ENCODE measurements around the gene KMT5B.

KMT5B gene

GRCh38 chr11:68177877-68178276, 35.2 kb downstream of the KMT5B start:
- no peaks in the 10 kb centered on the region for H3K27me3 ChIP-seq (replicated peaks in 2 of 5; ENCODE audit: control insufficient read depth in 4 of 5, insufficient read depth in 5 of 5, low read length in 4 of 5)
- no peak overlapping the region for H3K27ac ChIP-seq (ENCODE audit: insufficient read depth in 1 of 2, low read depth in 1 of 2, low read length in 2 of 2, poor library complexity in 1 of 2, severe bottlenecking in 2 of 2)
- H3K4me3 ChIP-seq (ENCODE audit: control insufficient read depth in 1 of 7, extremely low read depth in 1 of 7, insufficient read depth in 4 of 7, low read depth in 2 of 7, low read length in 6 of 7), result no peak overlapping the region
- H3K9me3 ChIP-seq (ENCODE audit: control extremely low read depth in 1 of 5, control insufficient read depth in 4 of 5, insufficient read depth in 2 of 5, low read depth in 1 of 5, low read length in 4 of 5), result no peaks in the 10 kb centered on the region
- H3K36me3 ChIP-seq (ENCODE audit: control insufficient read depth in 4 of 4, insufficient read depth in 4 of 4, low read length in 3 of 4), result peaks cover 16 to 51% (median 35%) of the 10 kb centered on the region in 4 experiments
- no peaks in the 10 kb centered on the region for H3K4me1 ChIP-seq (ENCODE audit: control extremely low read depth in 1 of 4, control insufficient read depth in 4 of 4, insufficient read depth in 4 of 4, low read length in 3 of 4)
- no peak for DNase-seq
- POLR2A ChIA-PET, result no interaction called here
- 94% methylated on average over 4 of the region's 5 CpGs for WGBS (ENCODE audit: insufficient coverage)
- CTCF ChIA-PET, result interaction anchor here (0.7 to 1.2 kb wide), 2 partner anchors 11 to 21 kb away, joined by 3 read pairs; no protein-coding TSS in a partner anchor

- ChIA-PET CTCF (interaction anchor here (0.7 to 2.5 kb wide), 3 partner anchors 8 to 32 kb away, joined by 3 to 7 read pairs (median 4); no protein-coding TSS in a partner anchor), POLR2A (interaction anchor here (0.6 kb wide), 1 partner anchor 57 kb away, joined by 4 read pairs; no protein-coding TSS in a partner anchor)
- no peaks in the 10 kb centered on the region for H3K4me1 ChIP-seq (ENCODE audit: control extremely low read depth in 1 of 4, control insufficient read depth in 4 of 4, insufficient read depth in 4 of 4, low read length in 3 of 4)
- no peak overlapping the region for H3K27ac ChIP-seq (ENCODE audit: insufficient read depth in 1 of 2, low read depth in 1 of 2, low read length in 2 of 2, poor library complexity in 1 of 2, severe bottlenecking in 2 of 2)
- peaks cover 18 to 72% (median 46%) of the 10 kb centered on the region in 4 experiments for H3K36me3 ChIP-seq (ENCODE audit: control insufficient read depth in 4 of 4, insufficient read depth in 4 of 4, low read length in 3 of 4)
- no peaks in the 10 kb centered on the region for H3K9me3 ChIP-seq (ENCODE audit: control extremely low read depth in 1 of 5, control insufficient read depth in 4 of 5, insufficient read depth in 2 of 5, low read depth in 1 of 5, low read length in 4 of 5)
- H3K4me3 ChIP-seq (ENCODE audit: control insufficient read depth in 1 of 7, extremely low read depth in 1 of 7, insufficient read depth in 4 of 7, low read depth in 2 of 7, low read length in 6 of 7), result no peak overlapping the region
- 100% methylated on average over 4 of the region's 4 CpGs for WGBS (ENCODE audit: insufficient coverage)
- no peaks in the 10 kb centered on the region for H3K27me3 ChIP-seq (replicated peaks in 2 of 5; ENCODE audit: control insufficient read depth in 4 of 5, insufficient read depth in 5 of 5, low read length in 4 of 5)
- DNase-seq, result no peak
These were observed 39.2 kb downstream of the KMT5B start for GRCh38 chr11:68173926-68174325.

GRCh38 chr11:68169442-68169841, 43.7 kb downstream of the KMT5B start:
- Histone ChIP-seq H3K27me3 (replicated peaks in 2 of 5; ENCODE audit: control insufficient read depth in 4 of 5, insufficient read depth in 5 of 5, low read length in 4 of 5) (no peaks in the 10 kb centered on the region), H3K4me3 (ENCODE audit: control insufficient read depth in 1 of 7, extremely low read depth in 1 of 7, insufficient read depth in 4 of 7, low read depth in 2 of 7, low read length in 6 of 7) (no peak overlapping the region), H3K4me1 (ENCODE audit: control extremely low read depth in 1 of 4, control insufficient read depth in 4 of 4, insufficient read depth in 4 of 4, low read length in 3 of 4) (no peaks in the 10 kb centered on the region), H3K9me3 (ENCODE audit: control extremely low read depth in 1 of 5, control insufficient read depth in 4 of 5, insufficient read depth in 2 of 5, low read depth in 1 of 5, low read length in 4 of 5) (no peaks in the 10 kb centered on the region), H3K36me3 (ENCODE audit: control insufficient read depth in 4 of 4, insufficient read depth in 4 of 4, low read length in 3 of 4) (peaks cover 21 to 90% (median 52%) of the 10 kb centered on the region in 4 experiments), H3K27ac (ENCODE audit: insufficient read depth in 1 of 2, low read depth in 1 of 2, low read length in 2 of 2, poor library complexity in 1 of 2, severe bottlenecking in 2 of 2) (no peak overlapping the region)
- ChIA-PET CTCF (interaction anchor here (1.0 to 1.8 kb wide), 6 partner anchors 14 to 92 kb away, joined by 3 to 4 read pairs (median 3); no protein-coding TSS in a partner anchor), POLR2A (no interaction called here)
- DNase-seq, result no peak

DNA sequence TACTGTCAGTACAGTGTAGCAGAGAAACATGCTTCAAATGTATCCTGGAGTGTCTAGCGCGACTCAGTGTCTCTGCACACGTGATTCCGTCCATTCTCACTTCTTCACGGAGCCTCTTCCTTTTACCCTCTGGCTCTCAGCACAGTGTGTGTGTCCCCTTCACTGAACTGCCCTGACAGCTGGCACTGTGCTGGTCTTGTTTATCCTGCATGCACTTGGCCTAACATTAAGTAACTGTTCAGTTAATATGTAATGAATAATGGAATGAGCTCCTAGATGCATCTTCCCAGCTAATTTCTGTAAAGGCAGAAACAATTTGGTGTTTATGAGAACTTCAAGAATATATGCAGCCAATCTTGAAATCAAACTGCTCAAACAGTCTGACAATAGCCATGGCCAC, 44.4 kb downstream of the KMT5B start:
- H3K27ac ChIP-seq (ENCODE audit: insufficient read depth in 1 of 2, low read depth in 1 of 2, low read length in 2 of 2, poor library complexity in 1 of 2, severe bottlenecking in 2 of 2), result no peak overlapping the region
- H3K4me1 ChIP-seq (ENCODE audit: control extremely low read depth in 1 of 4, control insufficient read depth in 4 of 4, insufficient read depth in 4 of 4, low read length in 3 of 4), result no peaks in the 10 kb centered on the region
- CTCF ChIA-PET, result interaction anchor here (1.0 to 1.5 kb wide), 5 partner anchors 17 to 91 kb away, joined by 3 to 4 read pairs (median 3); no protein-coding TSS in a partner anchor
- H3K9me3 ChIP-seq (ENCODE audit: control extremely low read depth in 1 of 5, control insufficient read depth in 4 of 5, insufficient read depth in 2 of 5, low read depth in 1 of 5, low read length in 4 of 5), result no peaks in the 10 kb centered on the region
- DNase-seq, result no peak
- POLR2A ChIA-PET, result no interaction called here
- H3K4me3 ChIP-seq (ENCODE audit: control insufficient read depth in 1 of 7, extremely low read depth in 1 of 7, insufficient read depth in 4 of 7, low read depth in 2 of 7, low read length in 6 of 7), result no peak overlapping the region
- H3K36me3 ChIP-seq (ENCODE audit: control insufficient read depth in 4 of 4, insufficient read depth in 4 of 4, low read length in 3 of 4), result peaks cover 17 to 89% (median 48%) of the 10 kb centered on the region in 4 experiments
- 95% methylated on average over 5 of the region's 5 CpGs for WGBS (ENCODE audit: insufficient coverage)
- no peaks in the 10 kb centered on the region for H3K27me3 ChIP-seq (replicated peaks in 2 of 5; ENCODE audit: control insufficient read depth in 4 of 5, insufficient read depth in 5 of 5, low read length in 4 of 5)

DNA sequence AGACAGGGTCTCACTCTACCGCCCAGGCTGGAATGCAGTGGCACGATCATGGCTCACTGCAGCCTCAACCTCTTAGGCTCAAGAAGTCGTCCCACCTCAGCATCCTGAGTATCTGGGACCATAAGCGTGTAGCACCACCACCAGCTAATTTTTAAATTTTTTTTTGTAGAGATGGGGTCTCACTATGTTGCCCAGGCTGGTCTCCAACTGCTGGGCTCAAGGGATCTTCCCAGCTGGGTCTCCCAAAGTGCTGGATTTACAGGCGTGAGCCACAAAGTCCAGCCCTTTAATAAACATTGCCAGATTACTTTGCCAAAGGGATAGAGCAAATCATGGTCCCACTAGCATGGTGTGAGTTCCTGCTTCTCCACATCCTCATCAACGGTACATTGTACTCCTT, 45.6 kb downstream of the KMT5B start:
- Histone ChIP-seq H3K27ac (ENCODE audit: insufficient read depth in 1 of 2, low read depth in 1 of 2, low read length in 2 of 2, poor library complexity in 1 of 2, severe bottlenecking in 2 of 2) (no peak overlapping the region), H3K36me3 (ENCODE audit: control insufficient read depth in 4 of 4, insufficient read depth in 4 of 4, low read length in 3 of 4) (peaks cover 17 to 86% (median 51%) of the 10 kb centered on the region in 4 experiments), H3K4me1 (ENCODE audit: control extremely low read depth in 1 of 4, control insufficient read depth in 4 of 4, insufficient read depth in 4 of 4, low read length in 3 of 4) (no peaks in the 10 kb centered on the region), H3K9me3 (ENCODE audit: control extremely low read depth in 1 of 5, control insufficient read depth in 4 of 5, insufficient read depth in 2 of 5, low read depth in 1 of 5, low read length in 4 of 5) (no peaks in the 10 kb centered on the region), H3K27me3 (replicated peaks in 2 of 5; ENCODE audit: control insufficient read depth in 4 of 5, insufficient read depth in 5 of 5, low read length in 4 of 5) (no peaks in the 10 kb centered on the region), H3K4me3 (ENCODE audit: control insufficient read depth in 1 of 7, extremely low read depth in 1 of 7, insufficient read depth in 4 of 7, low read depth in 2 of 7, low read length in 6 of 7) (no peak overlapping the region)
- DNase-seq, result no peak
- POLR2A ChIA-PET, result no interaction called here
- CTCF ChIA-PET, result interaction anchor here (0.7 to 1.7 kb wide), 4 partner anchors 10 to 89 kb away, joined by 3 to 5 read pairs (median 3); no protein-coding TSS in a partner anchor
- WGBS (ENCODE audit: insufficient coverage), result 95% methylated on average over 2 of the region's 6 CpGs

GRCh38 chr11:68166969-68167368, 46.1 kb downstream of the KMT5B start:
- no CpG with 5 or more reads among the region's 4 CpGs for WGBS (ENCODE audit: insufficient coverage)
- H3K36me3 ChIP-seq (ENCODE audit: control insufficient read depth in 4 of 4, insufficient read depth in 4 of 4, low read length in 3 of 4), result peaks cover 17 to 83% (median 52%) of the 10 kb centered on the region in 4 experiments

DNA sequence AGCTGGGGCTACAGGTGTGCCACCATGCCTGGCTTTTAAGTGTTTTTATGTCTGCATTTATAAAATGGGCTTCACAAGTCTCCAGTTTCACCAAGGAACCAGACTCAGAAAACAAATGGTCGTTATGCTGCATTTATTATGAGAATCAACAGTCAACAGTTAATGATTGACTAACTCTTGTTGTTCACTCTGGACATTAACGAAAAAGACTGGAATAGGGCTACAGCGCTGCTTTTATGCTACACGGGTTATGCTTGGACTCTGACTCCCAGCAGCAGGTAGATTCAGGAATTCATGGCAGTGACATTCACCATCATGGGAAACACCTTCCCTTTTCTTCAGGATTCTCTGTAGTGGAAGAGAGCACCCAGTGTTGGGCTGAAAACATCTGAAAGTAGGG, 47.5 kb downstream of the KMT5B start:
- Histone ChIP-seq H3K4me3 (ENCODE audit: control insufficient read depth in 1 of 7, extremely low read depth in 1 of 7, insufficient read depth in 4 of 7, low read depth in 2 of 7, low read length in 6 of 7) (no peak overlapping the region), H3K27ac (ENCODE audit: insufficient read depth in 1 of 2, low read depth in 1 of 2, low read length in 2 of 2, poor library complexity in 1 of 2, severe bottlenecking in 2 of 2) (no peak overlapping the region), H3K4me1 (ENCODE audit: control extremely low read depth in 1 of 4, control insufficient read depth in 4 of 4, insufficient read depth in 4 of 4, low read length in 3 of 4) (no peaks in the 10 kb centered on the region), H3K27me3 (replicated peaks in 2 of 5; ENCODE audit: control insufficient read depth in 4 of 5, insufficient read depth in 5 of 5, low read length in 4 of 5) (no peaks in the 10 kb centered on the region), H3K36me3 (ENCODE audit: control insufficient read depth in 4 of 4, insufficient read depth in 4 of 4, low read length in 3 of 4) (peaks cover 17 to 74% (median 45%) of the 10 kb centered on the region in 4 experiments), H3K9me3 (ENCODE audit: control extremely low read depth in 1 of 5, control insufficient read depth in 4 of 5, insufficient read depth in 2 of 5, low read depth in 1 of 5, low read length in 4 of 5) (no peaks in the 10 kb centered on the region)
- ChIA-PET CTCF (no interaction called here), POLR2A (no interaction called here)
- 100% methylated on average over 4 of the region's 4 CpGs for WGBS (ENCODE audit: insufficient coverage)
- no peak for DNase-seq

More at GRCh38 chr11:68166969-68167368, 46.1 kb downstream of the KMT5B start:
- Histone ChIP-seq H3K27ac (ENCODE audit: insufficient read depth in 1 of 2, low read depth in 1 of 2, low read length in 2 of 2, poor library complexity in 1 of 2, severe bottlenecking in 2 of 2) (no peak overlapping the region), H3K9me3 (ENCODE audit: control extremely low read depth in 1 of 5, control insufficient read depth in 4 of 5, insufficient read depth in 2 of 5, low read depth in 1 of 5, low read length in 4 of 5) (no peaks in the 10 kb centered on the region), H3K4me1 (ENCODE audit: control extremely low read depth in 1 of 4, control insufficient read depth in 4 of 4, insufficient read depth in 4 of 4, low read length in 3 of 4) (no peaks in the 10 kb centered on the region), H3K4me3 (ENCODE audit: control insufficient read depth in 1 of 7, extremely low read depth in 1 of 7, insufficient read depth in 4 of 7, low read depth in 2 of 7, low read length in 6 of 7) (no peak overlapping the region), H3K27me3 (replicated peaks in 2 of 5; ENCODE audit: control insufficient read depth in 4 of 5, insufficient read depth in 5 of 5, low read length in 4 of 5) (no peaks in the 10 kb centered on the region)
- no peak for DNase-seq
- POLR2A ChIA-PET, result no interaction called here
- CTCF ChIA-PET, result interaction anchor here (1.5 to 1.7 kb wide), 2 partner anchors 11 to 12 kb away, joined by 3 read pairs; no protein-coding TSS in a partner anchor

Measured in common myeloid progenitor, CD34-positive (primary cell).